ENCODE data around the gene CCNJ. TPM values are rescaled to one million over a fixed set of nuclear protein-coding genes. Genes with fewer than 3 reads are reported as not detected.

The CCNJ gene
- total RNA-seq, 1 experiment from 2014 or later, result 36.8 TPM

DNA sequence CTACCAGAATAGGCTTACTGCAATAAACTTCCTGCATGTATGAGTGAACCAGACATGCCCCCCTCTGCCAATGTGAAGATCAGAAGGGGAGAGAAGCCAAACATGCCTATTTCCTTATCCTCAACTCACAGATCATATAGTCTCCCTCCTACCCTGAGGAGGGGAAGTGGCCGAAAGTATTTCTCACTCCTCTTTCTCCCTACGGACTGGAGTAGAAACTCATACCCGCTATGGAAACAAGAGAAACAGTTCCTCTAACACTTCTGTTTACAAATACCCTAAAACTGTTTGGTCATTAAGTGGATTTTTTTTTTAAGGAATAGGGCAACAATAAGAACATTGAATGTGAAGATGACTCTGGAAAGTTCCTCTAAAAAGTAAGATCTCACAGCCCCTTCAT lies 31.4 kb downstream of the CCNJ start:
- no CpG with 5 or more reads among the region's 3 CpGs for WGBS (ENCODE audit: extremely low coverage, insufficient read length, low lambda C conversion rate)
- Histone ChIP-seq H2AFZ (ENCODE audit: low read length) (no peak overlapping the region), H3K23me2 (ENCODE audit: insufficient read length, low read depth, low read length, poor library complexity, severe bottlenecking) (no peaks in the 10 kb centered on the region), H2BK15ac (ENCODE audit: low read depth, low read length) (no peak overlapping the region), H3K79me2 (ENCODE audit: insufficient read depth, low read length) (no peaks in the 10 kb centered on the region), H3K4me2 (ENCODE audit: insufficient read depth, insufficient read length, low read length) (no peak overlapping the region), H3K18ac (ENCODE audit: insufficient read length, low read depth, low read length) (no peak overlapping the region), H4K5ac (ENCODE audit: insufficient read length, low read depth, low read length) (no peak overlapping the region), H3K27me3 (ENCODE audit: insufficient read depth, low read length) (no peaks in the 10 kb centered on the region), H4K20me1 (ENCODE audit: control insufficient read depth, insufficient read depth, insufficient read length) (no peaks in the 10 kb centered on the region), H2BK120ac (ENCODE audit: low read depth, low read length, poor library complexity, severe bottlenecking) (no peak overlapping the region), H3T11ph (ENCODE audit: low read length) (no peak overlapping the region), H4K91ac (ENCODE audit: insufficient read length, low read depth, low read length) (no peak overlapping the region), H2BK5ac (ENCODE audit: insufficient read length, low read length) (no peak overlapping the region), H2BK12ac (ENCODE audit: insufficient read length, low read depth, low read length) (no peak overlapping the region), H3K79me1 (ENCODE audit: insufficient read depth, low read depth, low read length, poor library complexity, severe bottlenecking) (no peaks in the 10 kb centered on the region), H4K8ac (replicated peaks; ENCODE audit: insufficient read length, low read depth, low read length) (no peak overlapping the region), H3K9ac (ENCODE audit: extremely low read depth, insufficient read length, low read length) (no peak overlapping the region), H3K4ac (ENCODE audit: low read depth, low read length) (no peak overlapping the region), H3K14ac (ENCODE audit: insufficient read depth, low read length) (no peak overlapping the region), H2BK20ac (ENCODE audit: low read depth, low read length, poor library complexity, severe bottlenecking) (no peak overlapping the region), H3K27ac (ENCODE audit: insufficient read length, low read depth, low read length) (no peak overlapping the region), H3K56ac (ENCODE audit: insufficient read length, low read depth, low read length) (no peak overlapping the region), H3K23ac (ENCODE audit: insufficient read length, low read depth, low read length) (no peak overlapping the region), H2AK5ac (ENCODE audit: insufficient read length, low read length) (no peak overlapping the region), H3K9me3 (ENCODE audit: control insufficient read depth, low read depth, low read length) (no peaks in the 10 kb centered on the region), H3K4me1 (ENCODE audit: insufficient read depth, low read length) (no peaks in the 10 kb centered on the region)
- DNase-seq, result no peak
- H3K4me1 Mint-ChIP-seq, result peaks cover 15 to 21% of the 10 kb centered on the region in 2 experiments
- H3K27me3 Mint-ChIP-seq (ENCODE audit: low read depth), result no peaks in the 10 kb centered on the region; the same call in 1 of the 2 replicates
- no peak overlapping the region for H3K4me3 Mint-ChIP-seq
- H3K27ac Mint-ChIP-seq, result no peak overlapping the region
- H3K9me3 Mint-ChIP-seq, result no peaks in the 10 kb centered on the region; a peak in 1 of 5 replicates
- H3K36me3 Mint-ChIP-seq (ENCODE audit: insufficient read depth in 1 of 3, low read depth in 3 of 3), result no peaks in the 10 kb centered on the region; a peak in 1 of 7 replicates
- TF ChIP-seq, protein P1, sequence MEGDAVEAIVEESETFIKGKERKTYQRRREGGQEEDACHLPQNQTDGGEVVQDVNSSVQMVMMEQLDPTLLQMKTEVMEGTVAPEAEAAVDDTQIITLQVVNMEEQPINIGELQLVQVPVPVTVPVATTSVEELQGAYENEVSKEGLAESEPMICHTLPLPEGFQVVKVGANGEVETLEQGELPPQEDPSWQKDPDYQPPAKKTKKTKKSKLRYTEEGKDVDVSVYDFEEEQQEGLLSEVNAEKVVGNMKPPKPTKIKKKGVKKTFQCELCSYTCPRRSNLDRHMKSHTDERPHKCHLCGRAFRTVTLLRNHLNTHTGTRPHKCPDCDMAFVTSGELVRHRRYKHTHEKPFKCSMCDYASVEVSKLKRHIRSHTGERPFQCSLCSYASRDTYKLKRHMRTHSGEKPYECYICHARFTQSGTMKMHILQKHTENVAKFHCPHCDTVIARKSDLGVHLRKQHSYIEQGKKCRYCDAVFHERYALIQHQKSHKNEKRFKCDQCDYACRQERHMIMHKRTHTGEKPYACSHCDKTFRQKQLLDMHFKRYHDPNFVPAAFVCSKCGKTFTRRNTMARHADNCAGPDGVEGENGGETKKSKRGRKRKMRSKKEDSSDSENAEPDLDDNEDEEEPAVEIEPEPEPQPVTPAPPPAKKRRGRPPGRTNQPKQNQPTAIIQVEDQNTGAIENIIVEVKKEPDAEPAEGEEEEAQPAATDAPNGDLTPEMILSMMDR (conservative IDR thresholded peaks at IDR 0.05), result no peak

All from H9 (cell line).